Gastrocnemius medialis (tissue), 4 donors: ENCODE results near the gene TNS1.

Experiments
- POLR2A ChIP-seq, 2 donors: fragments of 450-650 bp; IDR thresholded peaks; one replicate each; pipeline ENCODE4 v1.6.1; 2017; ENCODE audit warnings: antibody characterized with exemption in 2 of 2, mild to moderate bottlenecking in 2 of 2, moderate library complexity in 2 of 2
- TF ChIP-seq, protein P1 (sequence below), 5 experiments: fragments of 450-650 bp in 3 of 5; fragments of 200-600 bp in 2 of 5; sonication (generic) in 2 of 5; IDR thresholded peaks in 4 of 5; conservative IDR thresholded peaks in 1 of 5; 1 replicate in 4 of 5; 2 replicates in 1 of 5; pipeline ENCODE4 v1.5.1; 2016 to 2019; ENCODE audit warnings: antibody characterized with exemption in 5 of 5, mild to moderate bottlenecking in 3 of 5, moderate library complexity in 3 of 5

DNA sequence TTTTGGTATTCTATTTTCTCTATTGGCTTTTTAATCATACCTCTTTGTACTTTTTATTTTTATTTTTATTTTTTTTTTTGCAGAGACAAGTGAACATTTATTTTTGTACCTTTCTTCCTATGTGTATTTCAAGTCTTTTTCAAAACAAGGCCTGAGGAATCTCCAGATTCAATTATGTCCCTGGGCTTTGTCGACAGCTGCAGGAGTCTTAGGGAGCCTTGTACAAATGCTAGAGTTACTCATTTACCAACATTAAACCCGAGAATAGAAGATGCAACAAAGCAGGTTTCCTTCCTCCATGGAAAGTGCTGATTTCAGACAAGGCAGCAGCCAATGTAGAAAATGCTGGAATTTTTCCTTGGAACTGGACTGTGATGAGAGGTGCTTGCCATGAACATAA lies 242.8 kb downstream of the TNS1 start:
- TF ChIP-seq, protein P1, sequence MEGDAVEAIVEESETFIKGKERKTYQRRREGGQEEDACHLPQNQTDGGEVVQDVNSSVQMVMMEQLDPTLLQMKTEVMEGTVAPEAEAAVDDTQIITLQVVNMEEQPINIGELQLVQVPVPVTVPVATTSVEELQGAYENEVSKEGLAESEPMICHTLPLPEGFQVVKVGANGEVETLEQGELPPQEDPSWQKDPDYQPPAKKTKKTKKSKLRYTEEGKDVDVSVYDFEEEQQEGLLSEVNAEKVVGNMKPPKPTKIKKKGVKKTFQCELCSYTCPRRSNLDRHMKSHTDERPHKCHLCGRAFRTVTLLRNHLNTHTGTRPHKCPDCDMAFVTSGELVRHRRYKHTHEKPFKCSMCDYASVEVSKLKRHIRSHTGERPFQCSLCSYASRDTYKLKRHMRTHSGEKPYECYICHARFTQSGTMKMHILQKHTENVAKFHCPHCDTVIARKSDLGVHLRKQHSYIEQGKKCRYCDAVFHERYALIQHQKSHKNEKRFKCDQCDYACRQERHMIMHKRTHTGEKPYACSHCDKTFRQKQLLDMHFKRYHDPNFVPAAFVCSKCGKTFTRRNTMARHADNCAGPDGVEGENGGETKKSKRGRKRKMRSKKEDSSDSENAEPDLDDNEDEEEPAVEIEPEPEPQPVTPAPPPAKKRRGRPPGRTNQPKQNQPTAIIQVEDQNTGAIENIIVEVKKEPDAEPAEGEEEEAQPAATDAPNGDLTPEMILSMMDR (IDR thresholded peaks at IDR 0.05 in 4 of 5, conservative IDR thresholded peaks at IDR 0.05 in 1 of 5), result no peak
- TF ChIP-seq POLR2A (IDR thresholded peaks at IDR 0.05), result no peak
